ENCODE results near the gene EVC2.

EVC2 gene

DNA sequence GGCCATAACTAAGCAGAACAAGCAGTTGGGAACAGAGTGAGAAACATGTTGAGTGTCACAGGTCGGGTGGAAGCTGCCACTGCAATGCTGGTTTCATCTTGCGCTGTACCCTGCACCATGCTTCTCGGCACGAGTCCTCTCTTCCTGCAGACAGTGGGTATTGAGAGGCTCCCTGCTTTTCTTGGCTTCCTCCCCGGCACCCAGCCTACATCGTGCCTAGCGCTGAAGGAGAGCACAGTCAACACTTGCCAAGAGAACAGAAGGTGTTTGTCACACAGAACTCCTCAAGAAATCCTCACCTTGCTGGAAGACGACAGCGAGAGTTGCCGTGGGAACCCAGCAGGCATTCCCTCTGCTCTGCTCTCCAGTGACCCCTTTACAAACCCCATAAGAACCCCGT, 53.6 kb downstream of the EVC2 start:
- ATAC-seq (replicated peaks), result no peak
- no peak overlapping the region for H3K4me3 Mint-ChIP-seq
- peaks cover 2 to 4% of the 10 kb centered on the region in 2 donors for H3K9me3 Mint-ChIP-seq
- no peaks in the 10 kb centered on the region for H3K27me3 Mint-ChIP-seq
- no peak for DNase-seq
- no peak overlapping the region for H3K27ac Mint-ChIP-seq
- no peaks in the 10 kb centered on the region for H3K4me1 Mint-ChIP-seq
- H3K36me3 Mint-ChIP-seq, result no peaks in the 10 kb centered on the region

DNA sequence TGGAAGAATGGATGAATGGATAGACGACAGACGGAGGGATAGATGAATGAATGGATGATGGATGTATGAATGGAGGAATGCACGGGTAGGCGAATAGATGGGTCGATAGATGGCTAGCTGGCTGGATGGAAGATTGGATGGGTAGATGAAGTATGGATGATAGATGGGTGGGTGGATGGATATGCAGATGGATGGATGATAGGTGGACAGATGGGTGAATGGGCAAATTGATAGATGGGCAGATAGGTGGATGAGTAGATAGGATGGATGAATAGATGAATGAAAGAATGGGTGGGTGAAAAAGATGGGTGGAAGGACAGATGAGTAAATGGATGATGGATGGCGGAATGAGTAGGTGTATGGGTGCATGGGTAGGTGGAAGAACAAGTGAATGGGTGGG, 57.3 kb downstream of the EVC2 start:
- Mint-ChIP-seq H3K36me3 (no peaks in the 10 kb centered on the region), H3K9me3 (peaks cover 2 to 4% of the 10 kb centered on the region in 2 donors), H3K4me3 (no peak overlapping the region), H3K27ac (no peak overlapping the region), H3K4me1 (no peaks in the 10 kb centered on the region), H3K27me3 (no peaks in the 10 kb centered on the region)
- DNase-seq (no peak), ATAC-seq (replicated peaks) (no peak)

DNA sequence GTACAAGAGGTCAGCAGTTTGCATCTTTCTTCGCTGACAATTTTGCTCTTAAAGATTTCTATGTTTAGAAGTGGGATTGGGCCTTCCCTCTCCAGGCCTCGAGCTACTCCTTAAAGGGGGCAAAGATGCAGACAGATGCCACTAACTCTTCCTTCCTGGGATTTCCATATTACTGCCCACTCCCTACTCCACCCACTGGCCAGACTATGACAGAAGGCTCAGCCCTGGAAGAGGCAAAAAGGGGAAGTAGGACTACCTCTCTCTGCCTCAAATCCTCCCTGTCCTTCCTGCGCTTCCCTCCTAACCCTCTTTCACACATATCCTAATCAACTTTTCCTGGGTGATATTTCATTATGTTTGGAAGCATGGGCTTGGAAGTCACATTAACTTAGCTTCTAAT, 58.3 kb downstream of the EVC2 start:
- ATAC-seq (replicated peaks), result no peak
- H3K4me1 Mint-ChIP-seq, result no peaks in the 10 kb centered on the region
- no peaks in the 10 kb centered on the region for H3K36me3 Mint-ChIP-seq
- H3K27ac Mint-ChIP-seq, result no peak overlapping the region
- no peak overlapping the region for H3K4me3 Mint-ChIP-seq
- no peak for DNase-seq
- peaks cover 2 to 4% of the 10 kb centered on the region in 2 donors for H3K9me3 Mint-ChIP-seq
- H3K27me3 Mint-ChIP-seq, result no peaks in the 10 kb centered on the region

DNA sequence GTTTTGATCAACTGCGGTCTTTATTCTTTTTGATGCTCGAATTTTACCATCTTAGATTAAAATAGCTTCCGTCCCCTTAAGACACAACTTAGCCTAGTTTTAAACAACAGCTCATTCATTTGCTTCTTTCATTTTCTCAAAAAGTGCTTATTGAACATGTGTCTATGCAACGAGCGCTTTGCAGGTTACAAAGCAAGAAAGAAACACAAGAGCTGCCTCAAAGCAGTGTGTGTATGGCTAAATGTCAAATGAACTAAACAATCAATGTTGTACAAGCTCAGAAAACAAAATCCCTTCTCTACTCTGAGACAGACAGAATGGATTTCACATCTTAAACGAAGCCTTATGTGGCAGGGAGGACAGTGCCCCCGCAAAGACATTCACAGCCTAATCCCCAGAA, 61.0 kb downstream of the EVC2 start:
- no peak overlapping the region for H3K4me3 Mint-ChIP-seq
- DNase-seq (no peak), ATAC-seq (replicated peaks) (no peak)
- no peaks in the 10 kb centered on the region for H3K36me3 Mint-ChIP-seq
- no peaks in the 10 kb centered on the region for H3K4me1 Mint-ChIP-seq
- H3K27ac Mint-ChIP-seq, result no peak overlapping the region
- peaks cover 3 to 4% of the 10 kb centered on the region in 2 donors for H3K9me3 Mint-ChIP-seq
- no peaks in the 10 kb centered on the region for H3K27me3 Mint-ChIP-seq

DNA sequence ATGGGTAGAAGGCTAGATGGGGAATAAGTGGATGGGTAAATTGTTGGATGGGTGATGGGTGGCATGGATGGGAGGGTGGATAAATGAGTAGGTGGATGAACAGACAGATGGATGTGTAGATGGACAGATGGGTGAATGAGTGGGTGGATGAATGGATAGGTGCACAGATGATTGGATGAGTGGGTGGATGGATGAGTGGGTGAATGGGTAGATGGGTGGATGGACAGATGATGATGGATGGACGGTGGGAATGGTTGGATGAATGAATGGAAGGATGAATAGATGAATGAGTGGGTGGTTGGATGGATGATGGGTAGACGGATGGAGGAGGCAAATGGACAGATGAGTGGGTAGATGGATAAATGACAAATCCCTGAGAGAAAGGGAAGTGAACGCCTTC, 68.3 kb downstream of the EVC2 start:
- DNase-seq (no peak), ATAC-seq (replicated peaks) (no peak)
- Mint-ChIP-seq H3K4me1 (no peaks in the 10 kb centered on the region), H3K4me3 (no peak overlapping the region), H3K27ac (no peak overlapping the region), H3K36me3 (no peaks in the 10 kb centered on the region), H3K27me3 (no peaks in the 10 kb centered on the region), H3K9me3 (peaks cover 6% of the 10 kb centered on the region in 2 donors)

DNA sequence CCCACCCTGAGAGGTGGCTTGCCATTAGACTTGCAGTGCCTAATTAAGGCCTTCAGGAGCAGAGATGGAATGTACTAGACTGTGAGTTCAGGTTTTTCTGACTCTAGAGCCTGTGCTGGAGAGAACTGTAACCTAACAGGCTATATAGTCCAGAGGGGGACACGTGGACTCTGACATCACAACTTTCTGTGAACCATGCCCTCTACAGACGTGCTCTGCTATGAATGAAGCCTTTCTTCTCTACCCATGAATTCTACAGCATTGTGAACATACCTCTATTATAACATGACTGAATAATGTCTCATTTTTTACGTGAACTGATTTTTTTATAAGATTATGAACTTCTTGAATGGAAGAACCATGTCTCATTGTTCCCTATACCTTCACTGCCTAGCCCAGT, 68.8 kb downstream of the EVC2 start:
- Mint-ChIP-seq H3K36me3 (no peaks in the 10 kb centered on the region), H3K9me3 (peaks cover 6% of the 10 kb centered on the region in 2 donors), H3K27me3 (no peaks in the 10 kb centered on the region), H3K4me1 (no peaks in the 10 kb centered on the region), H3K27ac (no peak overlapping the region), H3K4me3 (no peak overlapping the region)
- ATAC-seq (replicated peaks) (no peak), DNase-seq (no peak)

DNA sequence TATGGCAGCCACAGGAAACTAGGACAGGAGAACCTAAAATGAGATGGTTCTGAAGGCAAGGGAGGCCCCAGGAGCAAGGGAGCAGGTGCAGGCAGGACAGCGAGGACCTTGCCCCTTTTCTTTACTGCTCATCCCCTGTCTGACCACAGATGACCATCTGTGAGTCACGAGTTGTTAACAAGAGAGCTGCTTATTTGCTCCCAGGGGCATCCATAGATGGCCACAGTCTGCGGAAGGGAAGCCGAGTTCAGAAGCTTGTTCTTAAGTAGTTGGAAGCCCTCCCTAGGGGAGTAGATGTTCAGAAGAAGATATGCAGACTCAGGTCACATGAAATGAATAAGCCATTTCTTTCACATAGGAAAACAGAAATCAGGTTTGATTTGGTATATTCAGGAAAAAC, 69.4 kb downstream of the EVC2 start:
- Mint-ChIP-seq H3K27me3 (no peaks in the 10 kb centered on the region), H3K27ac (no peak overlapping the region), H3K4me1 (no peaks in the 10 kb centered on the region), H3K4me3 (no peak overlapping the region), H3K9me3 (peaks cover 6% of the 10 kb centered on the region in 2 donors), H3K36me3 (no peaks in the 10 kb centered on the region)
- DNase-seq (no peak), ATAC-seq (replicated peaks) (no peak)

DNA sequence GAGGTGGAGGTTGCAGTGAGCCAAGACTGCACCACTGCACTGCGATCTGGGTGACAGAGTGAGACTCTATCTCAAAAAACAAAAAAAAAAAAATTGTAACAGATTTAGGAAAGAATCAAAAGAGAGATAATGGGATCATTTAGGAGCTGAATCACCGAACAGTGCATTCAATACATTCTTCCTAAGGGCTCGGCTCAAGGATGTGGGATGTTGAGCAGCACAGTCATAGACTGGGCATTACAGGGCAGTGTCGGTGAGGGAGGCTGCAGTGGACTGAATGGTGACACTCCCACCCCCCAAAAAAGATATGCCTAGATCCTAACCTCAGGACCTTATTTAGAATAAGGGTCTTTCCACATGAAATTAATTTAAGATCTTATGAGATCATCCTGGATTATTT, 70.0 kb downstream of the EVC2 start:
- Mint-ChIP-seq H3K9me3 (peaks cover 5 to 7% of the 10 kb centered on the region in 2 donors), H3K27ac (no peak overlapping the region), H3K36me3 (no peaks in the 10 kb centered on the region), H3K4me3 (no peak overlapping the region), H3K4me1 (no peaks in the 10 kb centered on the region), H3K27me3 (no peaks in the 10 kb centered on the region)
- no peak for ATAC-seq (replicated peaks)
- DNase-seq, result no peak

DNA sequence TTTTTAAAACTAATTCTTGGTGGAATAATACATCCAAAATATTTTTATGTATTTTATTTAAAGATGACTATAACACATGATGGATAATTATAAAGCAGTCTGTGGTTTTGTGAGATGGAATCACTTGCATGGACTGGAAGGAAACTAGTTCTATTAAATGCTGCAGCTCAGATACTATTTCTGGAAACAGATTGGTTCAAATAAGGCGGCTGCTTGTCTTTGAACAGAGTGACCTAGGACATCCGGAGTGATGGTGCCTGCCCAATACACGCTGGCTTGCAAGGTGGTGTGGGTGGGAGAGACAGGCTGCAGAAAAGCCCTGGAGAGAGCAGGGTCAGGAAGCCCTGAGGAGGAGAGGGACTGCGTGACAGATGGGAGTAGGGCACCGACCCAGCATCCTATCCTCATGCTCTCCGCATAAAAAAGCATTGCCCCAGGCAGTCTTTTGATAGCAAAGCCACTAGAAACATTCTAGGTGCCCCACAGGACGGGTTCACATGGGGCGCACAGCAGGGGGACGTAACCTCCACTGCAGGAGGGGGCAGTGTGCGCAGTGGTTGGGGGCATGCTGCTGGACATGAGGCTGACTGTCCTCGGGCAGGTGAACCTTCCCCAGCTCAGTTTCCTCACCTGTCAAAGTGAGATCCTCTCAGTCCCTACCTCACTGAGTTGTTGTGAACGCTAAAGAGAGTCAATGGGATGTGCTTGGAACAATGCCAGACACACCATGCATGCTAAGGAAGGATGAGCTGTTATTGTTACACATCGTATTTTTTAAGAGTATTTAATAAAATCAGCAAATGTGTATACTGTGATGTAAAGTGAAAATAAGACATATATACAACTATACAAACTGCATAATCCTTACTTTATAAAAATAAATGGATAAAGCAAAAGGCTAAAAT, 71.3 kb downstream of the EVC2 start:
- DNase-seq, result no peak
- Mint-ChIP-seq H3K4me3 (no peak overlapping the region), H3K27ac (no peak overlapping the region), H3K27me3 (no peaks in the 10 kb centered on the region), H3K36me3 (no peaks in the 10 kb centered on the region), H3K4me1 (no peaks in the 10 kb centered on the region), H3K9me3 (peaks cover 6 to 10% of the 10 kb centered on the region in 2 donors)
- ATAC-seq (replicated peaks), result no peak

DNA sequence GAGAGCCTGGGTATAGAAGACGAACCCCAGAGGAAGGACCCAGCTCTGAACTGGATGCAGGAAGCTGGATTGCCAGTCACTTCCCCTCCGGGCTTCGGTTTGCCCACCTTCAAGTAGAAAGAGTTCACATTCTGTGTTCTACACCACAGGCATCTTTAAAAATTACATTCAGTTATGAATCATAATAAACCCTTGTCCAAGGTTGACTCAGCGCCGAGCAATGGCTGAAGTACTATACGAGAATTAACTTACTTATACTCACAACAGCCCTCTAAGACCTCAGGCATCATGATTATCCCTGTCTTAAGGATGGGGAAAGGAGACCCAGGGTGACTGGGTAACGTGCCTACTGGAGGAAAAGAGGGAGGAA, 72.5 kb downstream of the EVC2 start:
- no peak overlapping the region for H3K27ac Mint-ChIP-seq
- DNase-seq (no peak), ATAC-seq (replicated peaks) (no peak)
- H3K4me1 Mint-ChIP-seq, result no peaks in the 10 kb centered on the region
- H3K4me3 Mint-ChIP-seq, result no peak overlapping the region
- no peaks in the 10 kb centered on the region for H3K27me3 Mint-ChIP-seq
- H3K9me3 Mint-ChIP-seq, result peaks cover 6 to 10% of the 10 kb centered on the region in 2 donors
- no peaks in the 10 kb centered on the region for H3K36me3 Mint-ChIP-seq

DNA sequence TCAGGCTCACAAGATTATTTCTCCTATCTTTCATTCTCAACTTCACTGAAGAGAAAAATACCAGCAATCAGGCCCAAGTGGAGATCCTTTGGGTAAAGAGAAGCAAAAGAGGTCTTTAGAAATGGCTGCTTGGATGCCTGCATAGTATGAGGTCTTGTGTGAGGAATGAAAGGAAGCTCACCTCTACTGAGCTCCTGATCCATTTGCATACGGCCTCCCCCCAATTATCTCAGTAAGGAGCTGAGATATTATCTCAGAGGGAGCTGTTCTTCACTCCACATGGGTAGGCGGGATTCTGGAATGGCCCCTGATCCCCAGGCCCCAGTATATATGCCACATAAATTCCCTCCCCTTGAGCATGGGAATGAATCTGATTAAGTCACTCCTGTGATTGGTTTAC, 75.8 kb downstream of the EVC2 start:
- H3K27me3 Mint-ChIP-seq, result no peaks in the 10 kb centered on the region
- DNase-seq, result no peak
- H3K9me3 Mint-ChIP-seq, result peaks cover 1 to 4% of the 10 kb centered on the region in 2 donors
- H3K4me1 Mint-ChIP-seq, result no peaks in the 10 kb centered on the region
- H3K36me3 Mint-ChIP-seq, result no peaks in the 10 kb centered on the region
- no peak overlapping the region for H3K27ac Mint-ChIP-seq
- ATAC-seq (replicated peaks), result no peak
- H3K4me3 Mint-ChIP-seq, result no peak overlapping the region

DNA sequence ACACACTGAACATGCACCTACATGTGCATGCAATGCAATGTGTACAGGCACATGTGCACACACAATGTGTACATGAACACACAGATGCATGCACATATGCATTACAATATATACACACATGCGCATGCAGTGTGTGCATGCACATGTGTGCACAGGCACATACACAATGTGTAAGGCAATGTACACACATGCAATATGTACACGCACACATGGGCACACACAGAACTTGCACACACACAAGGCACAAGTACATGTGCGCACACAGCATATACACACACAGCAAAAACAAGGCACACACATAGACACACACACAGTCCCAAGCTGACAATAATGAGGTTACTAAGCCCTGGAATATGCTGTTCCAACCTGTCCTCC, 76.3 kb downstream of the EVC2 start:
- ATAC-seq (replicated peaks) (no peak), DNase-seq (no peak)
- Mint-ChIP-seq H3K4me1 (no peaks in the 10 kb centered on the region), H3K9me3 (peaks cover 1 to 4% of the 10 kb centered on the region in 2 donors), H3K36me3 (no peaks in the 10 kb centered on the region), H3K27ac (no peak overlapping the region), H3K27me3 (no peaks in the 10 kb centered on the region), H3K4me3 (no peak overlapping the region)

DNA sequence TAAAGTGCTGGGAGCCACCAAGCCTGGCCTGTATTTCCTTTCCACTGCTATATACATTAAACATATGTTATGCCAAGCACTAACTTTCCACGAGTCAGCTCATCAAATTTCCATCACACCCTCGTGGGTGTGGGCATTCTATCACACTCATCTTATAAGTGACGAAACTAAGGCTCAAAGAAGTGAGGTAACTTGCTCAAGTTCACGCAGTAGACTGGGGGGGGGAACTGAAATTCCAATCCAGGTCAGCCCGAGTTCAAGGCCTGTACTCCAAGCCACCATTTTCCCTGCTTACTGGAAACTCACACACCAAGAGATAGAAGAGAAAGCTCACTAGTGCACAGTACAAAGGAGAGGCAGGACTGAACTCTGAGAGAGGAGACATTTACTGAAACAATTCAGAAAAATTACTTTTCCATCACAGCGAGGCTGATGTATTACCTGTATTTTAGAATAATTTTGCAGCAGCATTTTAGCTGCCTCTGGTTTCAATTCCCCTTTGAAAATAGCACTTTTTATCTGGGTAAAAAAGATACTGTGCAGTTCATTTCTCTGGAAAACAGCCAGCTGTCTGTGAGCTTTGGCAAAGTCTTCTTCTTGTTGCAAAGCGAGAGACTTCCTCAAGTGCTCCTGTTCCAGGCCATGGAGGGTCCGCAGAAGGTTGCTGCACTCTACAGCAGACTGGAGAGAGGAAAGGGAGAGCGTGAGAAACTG, 76.8 kb downstream of the EVC2 start:
- Mint-ChIP-seq H3K9me3 (peaks cover 1 to 4% of the 10 kb centered on the region in 2 donors), H3K27me3 (no peaks in the 10 kb centered on the region), H3K36me3 (no peaks in the 10 kb centered on the region), H3K4me3 (no peak overlapping the region), H3K4me1 (no peaks in the 10 kb centered on the region), H3K27ac (no peak overlapping the region)
- DNase-seq (no peak), ATAC-seq (replicated peaks) (no peak)

DNA sequence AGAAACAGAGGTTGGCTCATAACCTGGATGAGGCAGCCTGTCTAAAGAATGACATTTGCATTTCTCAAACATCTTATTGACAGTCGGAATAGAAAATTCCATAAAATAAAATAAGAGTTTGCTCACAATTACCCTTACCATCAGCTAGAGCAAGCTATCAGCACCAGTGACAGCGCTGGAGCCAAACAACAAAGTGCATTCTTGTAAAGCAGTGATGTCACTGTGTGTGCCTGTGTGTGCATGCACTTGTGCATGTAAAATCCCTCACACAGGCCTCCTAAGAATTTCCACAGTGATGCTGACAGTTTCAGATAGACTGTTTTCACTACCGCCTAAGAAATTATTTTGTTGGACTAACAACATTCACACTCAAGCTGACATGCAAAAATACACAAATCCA, 77.6 kb downstream of the EVC2 start:
- H3K4me1 Mint-ChIP-seq, result no peaks in the 10 kb centered on the region
- no peak for ATAC-seq (replicated peaks)
- H3K9me3 Mint-ChIP-seq, result peaks cover 1 to 4% of the 10 kb centered on the region in 2 donors
- H3K27ac Mint-ChIP-seq, result no peak overlapping the region
- DNase-seq, result no peak
- no peak overlapping the region for H3K4me3 Mint-ChIP-seq
- H3K36me3 Mint-ChIP-seq, result no peaks in the 10 kb centered on the region
- no peaks in the 10 kb centered on the region for H3K27me3 Mint-ChIP-seq

DNA sequence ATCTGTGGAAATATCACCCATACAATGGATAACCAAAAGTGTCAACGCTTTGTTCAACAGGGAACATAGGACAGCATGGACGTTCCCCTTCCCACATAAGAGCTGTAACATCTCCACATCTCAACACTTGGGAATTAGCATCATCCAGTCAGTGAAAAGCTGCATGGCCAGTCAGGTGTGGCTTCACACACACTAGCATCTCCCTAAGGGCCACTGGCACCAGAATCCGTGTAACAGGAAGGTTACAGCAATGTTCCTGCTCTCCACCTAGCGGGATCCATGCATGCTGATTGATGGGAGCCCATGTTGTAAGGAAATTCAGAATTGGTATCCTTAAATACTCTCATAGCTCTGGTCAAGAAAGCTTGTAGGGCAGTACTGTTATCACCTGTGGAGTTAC, 78.8 kb downstream of the EVC2 start:
- no peaks in the 10 kb centered on the region for H3K27me3 Mint-ChIP-seq
- H3K27ac Mint-ChIP-seq, result no peak overlapping the region
- H3K4me1 Mint-ChIP-seq, result no peaks in the 10 kb centered on the region
- H3K9me3 Mint-ChIP-seq, result peaks cover 1 to 4% of the 10 kb centered on the region in 2 donors
- H3K4me3 Mint-ChIP-seq, result no peak overlapping the region
- ATAC-seq (replicated peaks), result no peak
- H3K36me3 Mint-ChIP-seq, result no peaks in the 10 kb centered on the region
- DNase-seq, result no peak
